IPS-NIHi7 (cell line): Measurements from ENCODE around the gene KRTAP10-5.

Experiments
- DNase-seq: peaks from one replicate; pipeline ENCODE4 v3.0.0; 2012; ENCODE audit warnings: mixed read lengths; ENCODE audit errors: extremely low spot score

KRTAP10-5 gene

DNA sequence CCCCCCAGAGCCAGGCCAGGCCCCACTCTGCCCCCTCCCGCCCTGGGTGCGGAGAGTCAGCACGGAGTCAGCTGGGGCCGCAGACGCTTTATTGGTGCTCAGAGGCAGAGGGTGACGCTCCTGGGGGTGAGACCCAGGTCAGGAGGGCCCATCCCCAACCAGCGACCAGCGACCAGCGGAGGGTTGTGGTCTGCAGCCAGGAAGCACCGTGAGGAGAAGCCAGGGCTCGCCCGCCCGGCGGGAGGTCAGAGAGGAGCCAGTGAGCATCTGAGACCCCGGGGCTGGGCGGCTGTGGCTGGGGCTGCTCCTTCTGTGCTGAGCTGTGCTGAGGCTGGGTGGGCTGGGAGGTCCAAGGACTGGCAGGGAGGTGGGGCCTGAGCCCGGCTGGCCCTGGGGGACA lies 30.1 kb downstream of the KRTAP10-5 start:
- DNase-seq = peak; percentile 13

DNA sequence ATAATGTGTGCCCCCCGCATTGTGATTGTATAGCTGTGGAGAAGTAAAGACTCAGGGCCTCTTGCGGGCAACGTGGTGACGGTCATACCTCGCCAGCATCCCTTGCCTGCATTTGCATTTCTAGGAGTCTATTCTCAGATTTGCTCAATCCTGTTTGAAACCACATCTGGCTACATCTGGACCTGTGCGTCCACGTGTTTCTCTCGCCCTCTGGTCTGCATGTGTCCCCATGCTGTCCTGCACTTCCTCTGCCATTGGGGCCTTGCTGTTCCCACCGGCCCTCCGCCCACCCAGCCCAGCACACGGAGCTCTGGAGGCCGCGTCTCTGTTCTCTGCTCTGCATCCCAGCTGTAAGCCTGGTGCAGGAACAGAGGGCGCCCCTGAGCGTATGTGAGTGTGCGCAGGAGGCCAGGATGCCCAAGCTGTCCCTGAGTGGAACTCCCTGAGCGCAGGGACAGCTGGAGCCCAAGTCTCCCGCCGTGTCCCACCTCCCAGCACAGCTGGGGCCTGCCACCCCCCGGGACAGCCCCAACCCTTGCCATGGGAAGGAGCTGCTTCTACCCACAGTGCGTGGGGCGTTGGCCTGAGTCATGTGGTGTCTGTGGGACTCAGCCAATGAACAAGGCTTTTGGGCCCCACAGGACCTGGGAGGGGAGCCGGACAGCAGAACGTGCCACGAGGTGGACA lies 30.7 kb downstream of the KRTAP10-5 start:
- peak; percentile 15 for DNase-seq

DNA sequence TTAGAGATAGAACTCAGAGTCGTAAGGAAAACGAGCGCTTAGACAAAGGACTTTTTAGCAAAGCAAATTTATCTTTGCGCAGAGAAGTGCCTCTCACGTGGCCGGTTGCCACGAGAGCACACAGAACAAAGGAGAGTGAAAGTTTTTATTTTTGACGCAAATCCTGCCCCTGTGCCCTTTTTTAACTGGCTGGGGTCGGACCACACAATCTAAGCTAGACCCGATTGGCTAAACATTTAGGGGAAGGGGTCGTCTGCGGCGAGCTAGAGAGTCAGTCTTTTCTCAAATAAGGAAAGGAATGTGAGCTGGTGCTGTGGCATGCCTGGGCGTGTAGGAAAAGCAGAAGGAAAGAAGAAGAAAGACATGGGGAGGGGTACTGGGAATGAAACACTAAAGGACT lies 31.5 kb downstream of the KRTAP10-5 start:
- DNase-seq = peak; percentile 47

DNA sequence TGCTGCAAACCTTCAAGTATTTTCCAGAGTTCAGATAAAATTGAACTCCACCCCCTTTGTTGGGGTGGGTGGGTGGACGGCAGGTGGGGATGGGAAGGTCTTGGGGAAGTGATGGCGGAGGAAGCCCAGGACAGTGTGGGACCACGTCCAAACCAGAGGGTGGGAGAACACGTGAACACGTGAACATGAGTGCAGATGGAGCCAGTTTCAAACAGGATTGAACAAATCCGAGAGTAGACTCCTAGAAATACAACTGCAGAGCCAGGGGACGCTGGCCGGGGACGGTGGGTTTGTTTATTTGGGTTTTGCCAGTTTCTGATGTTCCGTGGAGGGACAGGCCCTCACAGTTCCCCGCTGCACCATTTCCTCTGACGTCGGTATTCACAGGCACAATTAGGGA lies 32.0 kb downstream of the KRTAP10-5 start:
- DNase-seq = no peak

DNA sequence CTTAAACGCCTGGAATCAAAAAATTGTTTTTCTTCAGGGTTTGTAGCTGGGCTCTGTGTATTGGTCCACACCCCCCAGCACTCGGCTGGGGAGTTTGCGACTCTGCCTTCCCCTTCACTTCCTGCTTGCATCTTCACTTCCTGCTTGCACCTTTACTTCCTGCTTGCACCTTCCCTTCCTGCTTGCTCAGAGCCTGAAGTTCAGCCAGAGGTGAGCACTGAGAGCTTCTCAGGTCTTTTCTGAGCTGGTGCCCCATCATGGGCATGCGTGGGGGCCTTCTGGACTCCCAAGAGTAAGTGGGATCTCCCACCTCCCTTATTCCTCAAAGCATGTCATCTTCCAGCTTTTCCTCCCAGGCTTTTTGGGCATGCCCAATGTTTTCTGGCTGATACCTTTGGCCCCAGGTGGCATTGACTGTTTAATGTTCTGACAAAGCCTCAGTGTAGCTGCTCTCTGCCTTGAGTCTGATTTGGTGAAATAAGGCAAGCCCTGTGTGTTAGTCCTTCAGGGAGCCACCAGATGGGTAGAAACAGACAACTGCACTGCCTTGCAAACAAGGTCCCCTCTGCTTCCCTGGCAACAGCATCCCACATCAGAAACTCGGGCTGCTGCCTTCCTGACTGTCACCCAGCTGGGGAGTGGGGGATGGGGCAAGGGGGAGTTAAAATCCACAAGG lies 32.6 kb downstream of the KRTAP10-5 start:
- no peak for DNase-seq

DNA sequence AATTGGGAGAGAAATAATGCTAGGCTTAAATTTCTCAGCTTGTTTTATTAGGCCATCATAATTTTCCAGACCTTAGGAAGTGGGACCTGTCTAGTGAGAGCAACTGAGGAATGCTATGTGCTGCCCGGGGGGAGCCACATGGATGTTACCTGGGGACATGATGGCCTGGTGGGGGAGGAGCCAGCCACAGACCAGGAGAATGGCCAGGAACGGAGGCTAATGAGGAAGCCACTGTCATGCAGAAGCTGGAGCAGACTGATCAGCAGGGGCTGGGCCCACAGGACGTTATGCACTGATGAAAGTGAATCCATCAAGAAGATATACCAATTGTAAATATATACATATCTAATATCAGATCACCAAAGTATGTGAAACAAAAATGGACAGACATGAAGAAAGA lies 35.8 kb downstream of the KRTAP10-5 start:
- DNase-seq = no peak

DNA sequence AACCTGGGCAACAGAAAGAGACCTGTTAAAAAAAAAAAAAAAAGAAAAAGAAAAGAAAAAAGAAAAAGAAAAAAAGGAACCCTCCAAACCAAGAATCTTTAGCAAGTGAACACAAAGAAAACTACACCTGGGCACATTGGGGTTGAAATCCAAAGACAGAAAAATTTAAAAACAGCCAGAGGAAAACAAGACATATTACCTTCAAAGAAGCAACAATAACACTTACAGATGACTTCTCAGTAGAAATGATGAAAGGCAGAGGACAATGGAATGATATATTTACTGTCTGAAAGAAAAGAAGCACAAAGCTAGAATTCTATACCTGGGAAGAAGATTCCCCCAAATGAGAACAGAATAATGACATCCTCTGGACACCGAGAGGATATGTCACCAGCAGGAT lies 37.7 kb downstream of the KRTAP10-5 start:
- no peak for DNase-seq

DNA sequence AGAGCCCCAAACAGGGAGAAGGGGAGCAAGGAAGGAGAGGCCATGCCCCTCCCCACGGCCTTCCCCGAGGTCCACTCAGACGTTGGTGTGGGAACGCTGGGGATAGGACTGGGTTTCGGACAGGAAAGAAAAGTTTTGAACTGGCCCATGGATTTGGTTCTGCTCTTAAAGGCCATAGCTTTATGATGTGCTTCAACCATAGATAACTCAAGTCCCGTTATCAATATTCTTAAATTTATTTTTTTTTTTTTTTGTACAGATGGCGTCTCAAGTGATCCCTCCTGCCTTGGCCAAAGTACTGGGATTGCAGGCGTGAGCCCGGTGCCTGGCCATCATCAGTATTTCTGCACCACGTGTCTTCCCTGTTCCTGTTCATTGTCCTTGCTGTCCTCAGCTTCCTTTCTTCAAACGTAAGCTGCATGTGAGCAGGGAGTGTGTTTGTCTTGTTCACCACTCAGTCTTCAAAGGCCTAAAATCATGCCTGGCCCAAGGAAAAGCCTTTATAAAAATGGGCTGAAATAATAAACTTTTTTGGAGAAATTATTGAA lies 39.6 kb downstream of the KRTAP10-5 start:
- DNase-seq = no peak

DNA sequence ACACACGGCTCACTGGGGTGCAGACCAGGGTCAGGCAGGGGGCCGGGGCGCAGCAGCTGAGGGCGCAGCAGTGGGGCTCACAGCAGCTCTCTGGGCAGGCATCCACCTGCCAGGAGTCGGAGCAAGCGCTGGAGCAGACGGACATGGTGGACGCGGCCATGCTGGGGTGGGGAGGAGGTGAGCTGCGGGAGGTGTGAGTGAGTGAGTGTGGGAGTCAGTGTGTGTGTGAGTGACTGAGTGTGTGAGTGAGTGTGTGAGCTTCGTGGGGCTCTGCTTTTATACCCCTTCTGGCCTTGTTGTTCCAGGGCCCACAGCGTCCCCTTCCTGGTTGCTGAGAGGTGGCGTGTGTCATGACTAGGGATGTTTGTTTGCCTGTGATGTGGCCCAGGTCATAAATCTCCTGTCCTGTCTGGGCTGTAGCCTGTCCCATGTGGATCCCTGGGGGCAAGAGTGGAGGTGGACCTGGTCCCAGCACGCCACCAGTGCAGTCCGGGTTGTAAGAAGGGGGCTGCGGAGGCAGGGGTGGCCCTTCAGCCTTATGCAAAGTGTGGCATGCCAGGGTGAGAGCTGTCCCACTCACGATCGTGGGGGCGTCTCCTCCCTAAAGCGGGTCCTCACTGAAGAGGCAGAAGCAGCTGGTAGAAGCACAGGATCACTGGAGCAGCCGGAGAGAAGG lies 40.3 kb downstream of the KRTAP10-5 start, which contains the start of gene KRTAP10-1:
Gene KRTAP10-1, minus strand, starts transcription at position 205 of the 676 bp plus-strand sequence. Its CDS starts 45 bp downstream, at position 160.
- no peak for DNase-seq

DNA sequence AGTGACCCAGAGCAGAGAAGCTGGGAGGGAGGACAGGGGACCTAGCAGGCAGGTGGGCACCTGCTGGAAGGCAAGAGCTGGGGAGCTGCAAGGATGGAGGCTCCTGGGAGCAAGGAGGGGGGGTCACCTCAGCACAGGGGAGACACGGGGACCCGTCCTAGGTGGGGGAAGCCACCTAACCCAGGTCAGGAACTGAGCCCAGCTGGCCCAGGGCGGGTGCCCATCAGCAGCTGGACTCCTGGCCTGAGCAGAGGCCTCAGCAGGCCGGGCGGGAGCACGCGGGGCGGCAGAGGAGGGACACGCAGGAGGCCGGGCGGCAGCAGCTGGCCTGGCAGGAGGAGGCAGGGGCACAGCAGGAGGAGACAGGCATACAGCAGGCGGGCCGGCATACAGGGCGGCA lies 41.4 kb downstream of the KRTAP10-5 start:
- no peak for DNase-seq

DNA sequence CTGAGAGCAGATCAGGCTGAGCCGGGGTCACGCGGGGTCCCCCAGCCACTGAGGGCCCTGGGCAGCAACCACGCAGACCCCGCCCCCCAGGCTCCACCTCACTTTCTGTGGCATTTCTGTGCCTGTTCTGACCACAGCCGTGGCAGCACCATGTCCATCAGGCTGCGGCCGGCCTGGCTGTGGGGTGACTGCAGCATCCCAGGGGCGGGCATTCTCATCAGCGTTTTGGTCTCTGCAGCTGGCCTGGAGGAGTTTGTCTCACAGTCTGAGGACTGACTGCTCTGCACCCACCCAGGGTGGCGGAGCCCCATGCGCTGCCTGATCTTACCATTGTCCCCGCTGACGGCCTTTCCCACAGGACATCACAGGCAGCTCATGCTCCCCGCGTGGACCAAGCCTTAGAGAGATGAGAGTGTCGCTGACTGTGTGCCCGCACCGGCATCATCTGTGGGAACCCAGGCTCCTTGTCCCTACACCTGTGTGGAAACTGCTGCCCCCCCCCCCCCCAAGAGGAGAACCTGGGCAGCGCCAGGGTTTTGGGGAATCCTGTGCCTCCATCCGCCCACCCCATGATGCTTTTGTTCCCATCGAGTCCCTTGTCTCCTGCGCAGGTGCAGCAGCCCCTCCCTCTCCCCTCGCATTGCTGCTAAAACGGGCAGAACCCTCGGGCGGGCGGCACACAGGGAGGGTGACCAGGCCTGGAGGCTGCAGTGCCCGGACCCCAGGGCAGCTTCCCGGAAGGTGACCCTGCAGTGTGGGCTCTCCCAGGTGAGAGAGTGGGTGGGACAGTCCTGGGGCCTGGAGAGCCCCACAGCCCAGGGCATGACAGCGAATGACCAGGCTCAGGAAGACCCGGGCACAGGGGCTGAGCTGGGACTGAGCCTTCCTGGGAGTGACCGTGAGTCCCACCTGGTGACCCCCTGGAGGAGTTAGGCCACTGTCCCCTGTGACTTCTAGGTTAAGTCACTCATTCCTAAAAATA lies 42.2 kb downstream of the KRTAP10-5 start:
- no peak for DNase-seq

DNA sequence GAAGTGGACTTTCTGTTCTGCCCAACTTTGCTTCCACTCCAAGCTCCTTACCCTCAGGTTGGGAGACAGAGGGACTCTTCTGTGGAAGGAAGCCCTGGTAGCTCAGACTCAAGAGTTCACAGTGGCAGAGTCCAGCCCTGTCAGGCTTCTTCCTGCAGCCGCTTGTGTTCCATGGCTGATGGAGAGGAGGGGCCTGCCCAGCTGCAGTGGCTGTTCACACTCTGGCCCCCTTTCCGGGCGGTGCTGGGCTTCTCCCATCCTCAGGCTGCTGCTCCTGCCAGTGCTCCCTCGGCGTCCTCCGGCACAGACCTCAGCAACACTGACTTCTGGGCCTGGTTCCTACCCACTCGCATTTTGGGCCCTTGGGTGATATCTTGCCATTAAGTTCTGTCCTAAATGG lies 44.4 kb downstream of the KRTAP10-5 start:
- no peak for DNase-seq

DNA sequence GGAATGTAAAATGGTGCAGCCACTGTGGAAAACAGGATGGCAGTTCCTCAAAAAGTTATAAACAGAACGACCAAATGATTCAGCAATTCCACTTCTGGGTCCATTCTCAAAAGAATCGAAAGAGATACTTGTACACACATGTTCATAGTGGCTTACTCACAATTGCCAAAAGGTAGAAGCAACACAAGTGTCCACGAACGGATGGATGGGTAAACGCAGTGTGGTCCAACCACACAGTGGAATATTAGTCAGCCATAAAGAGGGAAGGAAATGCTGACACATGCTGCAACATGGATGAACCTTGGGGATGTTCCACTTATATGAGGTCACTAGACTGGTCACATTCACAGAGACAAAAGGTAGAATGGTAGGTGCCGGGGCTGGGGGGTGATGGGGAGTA lies 45.7 kb downstream of the KRTAP10-5 start:
- no peak for DNase-seq

DNA sequence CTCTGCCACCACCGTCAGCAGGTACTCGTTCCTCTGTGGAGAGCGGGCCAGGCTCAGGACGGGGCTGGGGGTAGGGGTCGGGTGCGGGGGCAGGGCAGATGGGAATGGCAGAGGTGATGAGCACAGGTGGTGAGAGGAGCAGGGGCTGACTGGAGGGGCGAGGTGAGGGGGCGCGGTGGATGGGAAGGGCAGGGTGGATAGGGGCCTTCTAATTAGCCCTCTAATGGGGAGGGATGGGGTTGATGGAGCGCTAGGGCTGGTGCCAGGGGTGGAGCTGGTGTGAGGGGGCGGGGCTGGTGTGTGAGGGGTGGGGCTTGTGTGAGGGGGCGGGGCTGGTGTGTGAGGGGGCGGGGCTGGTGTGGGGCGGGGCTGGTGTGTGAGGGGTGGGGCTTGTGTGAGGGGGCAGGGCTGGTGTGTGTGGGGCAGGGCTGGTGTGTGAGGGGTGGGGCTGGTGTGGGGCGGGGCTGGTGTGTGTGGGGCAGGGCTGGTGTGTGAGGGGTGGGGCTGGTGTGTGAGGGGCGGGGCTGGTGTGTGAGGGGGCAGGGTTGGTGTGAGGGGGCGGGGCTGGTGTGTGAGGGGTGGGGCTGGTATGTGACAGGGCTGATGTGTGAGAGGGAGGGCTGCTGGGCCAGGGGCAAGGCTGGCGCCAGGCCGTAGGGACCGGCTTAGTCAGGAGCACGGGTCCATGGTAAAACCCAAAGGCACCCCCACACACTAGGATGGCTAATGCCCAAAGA lies 46.3 kb downstream of the KRTAP10-5 start:
- peak; percentile 62 for DNase-seq

DNA sequence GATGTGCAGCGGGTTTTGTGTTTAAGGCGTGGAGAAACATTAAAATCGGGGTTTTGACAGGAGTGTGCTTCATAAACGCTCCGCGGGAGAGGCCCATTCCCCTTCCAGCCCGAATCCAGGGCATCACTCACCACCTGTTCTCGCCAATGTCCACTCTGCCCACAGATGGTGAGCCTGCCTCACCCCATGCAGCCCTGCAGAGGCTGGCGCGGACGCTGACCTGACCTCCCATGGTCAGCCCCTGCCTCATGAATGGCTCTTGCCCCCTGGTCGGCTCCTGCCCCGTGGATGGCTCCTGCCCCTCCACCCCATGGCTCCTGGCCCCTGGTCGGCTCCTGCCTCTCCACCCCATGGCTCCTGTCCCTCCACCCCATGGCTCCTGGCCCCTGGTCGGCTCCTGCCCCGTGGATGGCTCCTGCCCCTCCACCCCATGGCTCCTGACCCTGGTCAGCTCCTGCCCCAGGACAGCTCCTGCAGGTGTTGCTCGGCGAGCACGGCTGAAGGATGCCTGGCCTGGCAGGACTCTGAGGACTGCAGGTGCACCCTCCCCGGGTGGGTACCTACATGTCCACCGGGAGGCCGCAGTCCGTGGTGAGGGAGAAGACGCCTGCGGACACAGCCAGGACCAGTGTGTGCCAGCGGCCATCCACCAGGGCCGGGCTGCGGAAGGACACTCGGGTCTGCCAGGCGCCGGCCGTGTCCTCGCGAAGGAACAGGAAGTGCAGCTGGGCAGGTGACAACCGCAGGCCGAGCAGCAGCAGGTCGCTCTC lies 47.1 kb downstream of the KRTAP10-5 start:
- no peak for DNase-seq

DNA sequence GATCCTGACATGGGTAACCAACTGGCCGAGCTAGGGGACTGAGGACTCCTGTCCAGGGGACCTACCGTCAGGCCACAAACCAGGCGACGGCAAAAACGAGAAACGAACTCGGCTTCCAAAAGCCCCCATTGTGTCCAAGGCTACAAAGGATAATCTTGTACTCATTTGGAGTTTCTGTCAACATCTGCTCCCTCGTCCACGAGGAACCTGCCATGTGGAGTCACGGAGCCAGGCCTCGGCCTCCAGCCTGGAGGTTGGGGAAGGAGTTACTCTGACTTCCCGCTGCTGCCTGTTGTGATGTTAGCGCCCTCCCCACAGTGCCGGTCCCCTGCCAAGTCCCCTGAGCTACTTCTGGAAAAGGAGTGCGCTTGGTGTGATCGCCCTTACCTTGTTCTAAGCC lies 47.7 kb downstream of the KRTAP10-5 start:
- no peak for DNase-seq

DNA sequence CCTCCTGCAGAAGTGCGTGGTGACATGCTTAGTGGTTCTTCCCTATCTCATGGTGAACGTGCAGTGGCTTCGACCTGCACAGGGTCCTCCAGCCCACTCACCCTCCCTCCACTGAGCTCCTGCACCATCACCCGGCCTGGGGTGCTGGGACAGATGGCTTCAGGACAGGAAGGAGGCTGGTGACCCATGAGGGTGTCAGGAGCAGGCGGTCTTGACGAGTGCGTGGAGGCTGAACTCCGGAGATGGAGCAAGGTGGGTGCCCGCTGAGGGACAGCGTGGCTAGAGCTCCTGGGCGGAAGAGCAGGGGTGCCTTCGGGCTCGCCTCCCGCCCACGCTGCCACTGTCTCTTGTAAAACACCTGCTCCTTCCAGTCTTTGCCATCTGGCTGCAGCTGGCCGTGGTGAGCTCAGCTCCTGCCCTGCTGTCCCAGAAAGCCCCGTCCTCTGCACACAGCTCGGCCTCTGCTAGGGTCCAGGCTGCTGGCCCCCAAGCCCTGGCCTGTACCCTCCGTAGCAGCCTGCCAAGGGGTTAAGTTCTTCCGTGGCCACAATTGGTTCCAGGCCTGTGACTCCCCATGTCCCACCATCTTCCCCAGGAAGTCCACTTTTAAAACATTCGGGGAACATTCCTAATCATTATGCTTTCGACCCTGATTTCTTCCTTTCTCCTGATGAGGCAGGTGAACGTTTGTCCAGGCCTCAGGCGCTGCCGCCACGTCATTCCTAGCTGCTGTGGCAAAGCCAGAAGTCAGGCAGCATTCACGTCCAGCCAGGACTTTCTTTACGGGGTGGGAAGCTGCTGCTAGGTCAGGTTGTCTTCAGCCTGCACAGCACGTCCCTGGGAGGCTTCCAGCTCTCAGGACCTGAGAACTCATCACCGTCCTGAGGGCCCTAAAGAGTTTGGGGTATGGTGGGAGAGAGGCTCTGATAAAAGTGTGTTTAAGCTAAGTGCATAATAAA lies 48.5 kb downstream of the KRTAP10-5 start:
- DNase-seq = no peak

DNA sequence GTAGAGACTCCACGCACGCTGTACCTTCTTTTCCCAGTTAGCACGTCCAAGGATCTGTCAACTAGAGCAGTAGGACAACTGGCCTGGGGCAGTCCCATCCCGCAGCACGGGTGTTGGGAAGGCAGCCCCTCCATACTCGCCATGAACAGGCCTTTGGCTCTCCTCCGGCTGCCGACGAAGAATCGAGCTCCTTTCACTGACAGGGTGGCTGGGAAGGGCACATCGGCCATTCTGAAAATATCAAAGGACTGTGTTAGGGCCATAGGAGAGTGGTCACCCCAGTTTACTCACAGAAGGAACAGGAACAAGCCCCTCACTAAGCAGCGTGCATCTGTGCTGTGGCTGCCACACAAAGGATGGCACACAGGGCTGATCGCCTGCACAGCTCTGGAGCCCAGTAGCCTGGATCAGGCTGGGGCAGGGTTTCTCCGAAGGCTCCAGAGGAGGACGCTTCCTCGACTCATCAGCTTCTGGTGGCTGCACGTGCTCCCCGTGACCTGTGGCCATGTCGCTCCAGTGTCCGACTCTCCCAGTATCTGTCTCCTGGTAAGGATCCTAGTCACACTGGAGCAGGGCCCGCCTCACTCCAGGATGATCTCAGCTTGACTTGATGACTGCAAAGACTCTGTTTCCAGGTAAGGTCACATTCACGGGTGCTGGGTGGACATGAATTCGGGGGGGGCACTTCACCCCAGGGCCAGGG lies 49.4 kb downstream of the KRTAP10-5 start:
- DNase-seq = no peak
